ENCODE data around the gene PHLDA3.
"Not testable (repeated sequence)": the region's sequence is repeated elsewhere in the genome, so short reads cannot be mapped to it uniquely, and the experiment has no call there.

PHLDA3 gene

GRCh38 chr1:201485184-201485774, 16.3 kb upstream of the PHLDA3 start:
- no peak for DNase-seq

DNA sequence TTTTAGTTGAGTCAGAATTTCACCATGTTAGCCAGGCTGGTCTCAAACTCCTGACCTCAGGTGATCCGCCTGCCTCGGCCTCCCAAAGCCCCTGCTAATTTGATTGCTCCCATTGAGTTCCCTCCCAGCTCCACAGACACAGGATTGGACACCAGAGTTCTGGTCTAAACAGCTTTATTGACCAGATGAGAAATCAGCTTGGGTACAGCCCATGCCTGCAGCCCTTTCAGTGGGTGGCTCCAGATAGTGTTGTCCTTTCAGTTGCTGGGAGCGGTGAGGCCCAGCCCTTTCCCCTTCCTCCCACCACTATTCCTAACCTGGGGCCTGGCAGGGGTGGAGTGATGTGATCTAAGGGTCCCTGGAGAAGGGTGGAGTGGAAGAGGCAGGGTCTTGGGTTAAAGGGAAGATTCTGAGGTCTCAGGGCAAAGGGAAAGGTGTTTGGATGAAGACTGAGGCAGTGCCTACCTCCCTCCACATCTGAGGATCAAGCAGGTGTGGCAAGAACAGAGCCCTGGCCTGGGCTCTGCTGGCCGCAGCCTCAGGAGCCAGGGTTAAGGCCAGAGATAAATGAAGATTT, 14.5 kb upstream of the PHLDA3 start:
- DNase-seq = no peak

GRCh38 chr1:201482755-201483154, 13.8 kb upstream of the PHLDA3 start:
- DNase-seq = no peak

DNA sequence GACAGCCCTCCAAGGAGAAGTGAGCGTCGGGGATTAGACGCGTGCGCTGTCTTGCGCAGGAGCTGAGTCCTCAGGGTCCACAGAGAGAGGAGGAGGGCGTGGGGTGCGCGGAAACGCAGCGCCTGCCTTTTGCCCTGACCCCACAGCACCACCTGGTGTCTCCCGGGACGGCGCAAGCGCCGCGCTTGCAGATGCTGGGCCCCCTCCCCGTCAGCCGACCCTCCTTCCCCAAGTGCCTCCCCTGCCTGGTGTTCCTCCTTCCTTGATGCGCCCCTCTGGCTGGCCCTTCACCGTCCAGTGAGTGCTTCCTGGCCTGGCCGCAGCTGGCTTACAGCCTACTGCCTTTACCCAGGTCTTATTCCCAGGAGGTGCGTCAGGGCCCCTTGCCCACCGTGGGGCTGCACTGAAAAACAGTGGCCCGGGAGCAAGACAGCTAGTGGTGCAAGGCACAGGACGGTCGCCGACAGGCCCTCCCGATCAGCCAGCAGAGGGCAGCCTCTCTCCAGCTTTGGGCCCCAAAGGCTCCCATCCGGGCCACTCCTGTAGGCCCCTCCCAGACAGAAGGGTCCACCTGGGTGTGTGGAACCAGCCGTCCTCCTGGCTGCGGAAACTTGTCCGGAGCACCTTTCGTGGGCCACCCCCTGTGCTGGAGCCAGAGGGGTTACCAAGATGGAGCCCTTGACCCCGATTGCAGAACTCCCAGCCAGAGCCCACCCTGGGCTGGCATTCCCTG, 12.9 kb upstream of the PHLDA3 start:
- DNase-seq = peak; percentile 88

- no peak for DNase-seq
Observed at GRCh38 chr1:201481004-201481380, 12.0 kb upstream of the PHLDA3 start.

DNA sequence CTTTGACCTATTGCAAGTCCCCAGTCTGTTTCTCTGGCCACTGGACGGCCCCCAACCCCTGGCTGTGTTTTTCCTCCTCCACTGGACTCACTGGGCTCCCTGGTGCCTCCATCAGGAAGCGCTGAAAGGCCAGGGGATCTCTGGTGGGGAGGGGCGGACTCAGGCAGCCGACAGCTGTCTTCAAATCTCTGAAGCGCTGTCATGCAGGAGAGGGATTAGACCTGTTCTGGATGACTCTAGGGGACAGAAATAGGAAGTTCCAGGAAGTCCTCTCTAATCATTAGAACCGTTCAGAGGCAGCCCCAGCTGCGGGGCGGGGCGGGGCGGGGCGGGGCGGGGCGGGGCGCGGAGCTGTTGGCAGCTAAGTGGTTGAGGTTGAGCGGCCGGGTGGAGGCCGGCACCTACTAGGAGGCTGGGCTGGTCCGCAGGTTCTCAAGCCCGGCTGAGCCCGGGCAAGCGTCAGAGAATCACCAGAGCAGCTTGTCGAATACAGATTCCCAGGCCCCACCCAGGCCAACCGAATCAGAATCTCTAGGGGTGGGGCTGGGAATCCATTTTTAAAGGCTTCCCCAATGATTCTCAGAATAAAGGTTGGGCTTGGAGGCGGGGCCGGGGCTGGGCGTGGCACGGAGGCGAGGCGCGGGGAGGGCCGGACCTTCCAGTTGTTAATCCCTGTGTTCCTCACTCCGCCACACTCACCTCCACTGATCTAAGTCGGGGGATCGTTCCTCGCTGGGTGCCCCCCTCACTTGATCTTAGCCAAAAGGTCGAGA, 11.4 kb upstream of the PHLDA3 start:
- peak; percentile 83 for DNase-seq

- DNase-seq = no peak
Observed at GRCh38 chr1:201479201-201479730, 10.3 kb upstream of the PHLDA3 start.

- DNase-seq = not testable (repeated sequence)
Observed at GRCh38 chr1:201478666-201479065, 9.7 kb upstream of the PHLDA3 start.

DNA sequence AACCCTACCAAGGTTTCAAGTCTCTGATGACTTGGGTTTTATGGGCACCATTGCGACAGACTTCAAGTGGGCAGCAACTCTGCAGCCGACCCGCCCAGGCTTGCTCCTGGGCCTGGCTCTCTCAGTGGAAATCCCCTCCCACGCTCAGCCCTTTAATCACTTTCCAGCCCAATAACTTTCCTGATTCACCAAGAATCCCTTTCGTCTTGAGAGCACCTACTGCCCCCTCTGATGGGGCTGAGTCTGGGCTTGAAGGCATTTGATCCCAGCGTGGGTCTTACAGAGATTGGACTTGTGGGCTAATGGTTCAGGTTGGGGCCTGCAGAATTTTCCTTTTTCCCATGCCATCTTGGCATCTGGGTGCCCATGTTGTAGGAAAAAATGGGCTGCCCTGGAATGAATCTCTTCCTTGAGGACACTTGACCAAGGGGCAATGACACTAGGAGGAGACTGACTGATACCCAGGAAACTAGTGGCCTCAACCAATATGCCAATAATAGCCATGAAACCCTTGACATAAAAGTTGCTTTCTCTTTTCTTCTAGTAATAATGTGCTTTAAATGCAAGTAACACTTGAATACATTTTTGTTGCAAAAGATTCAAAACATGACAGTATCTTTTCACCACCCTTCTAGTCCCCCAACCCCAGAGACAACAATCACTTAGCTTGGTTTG, 7.8 kb upstream of the PHLDA3 start:
- DNase-seq = no peak

GRCh38 chr1:201475915-201476669, 7.1 kb upstream of the PHLDA3 start:
- DNase-seq = no peak

DNA sequence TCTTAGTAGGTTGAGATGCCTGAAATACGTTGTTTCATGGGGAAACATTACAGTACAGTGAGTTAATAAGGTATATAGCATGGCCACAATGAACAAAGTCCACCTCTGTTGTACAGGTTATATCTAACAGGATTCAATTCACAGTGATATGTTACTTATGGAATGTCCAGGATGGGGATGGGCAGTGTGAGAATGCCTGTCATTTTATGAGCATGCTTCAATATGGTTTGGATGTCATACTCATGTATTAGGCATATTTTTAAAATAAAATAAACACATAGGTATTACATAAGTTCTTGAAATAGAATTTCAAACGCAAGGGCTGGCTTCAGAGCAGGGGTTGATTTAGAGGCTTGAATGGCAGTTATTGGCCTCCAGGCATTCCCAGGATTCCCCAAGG, 6.1 kb upstream of the PHLDA3 start:
- DNase-seq = no peak

GRCh38 chr1:201473296-201473695, 4.3 kb upstream of the PHLDA3 start:
- DNase-seq = no peak

DNA sequence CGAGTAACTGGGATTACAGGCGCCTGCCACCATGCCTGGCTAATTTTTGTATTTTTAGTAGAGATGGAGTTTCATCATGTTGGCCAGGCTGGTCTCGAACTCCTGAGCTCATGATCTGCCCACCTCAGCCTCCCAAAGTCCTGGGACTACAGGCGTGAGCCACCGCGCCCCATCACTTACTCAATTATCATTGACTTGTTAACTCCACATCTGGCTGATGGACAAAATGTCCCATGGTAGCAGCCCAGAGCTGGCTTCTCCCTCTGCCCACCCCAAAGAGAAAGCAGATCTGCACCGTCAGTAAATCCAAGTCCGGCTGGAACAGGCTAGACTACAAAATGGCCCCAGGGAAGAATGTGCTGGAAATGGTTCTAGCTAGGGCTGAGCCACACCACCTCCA, 3.3 kb upstream of the PHLDA3 start:
- not testable (repeated sequence) for DNase-seq

GRCh38 chr1:201471772-201472171, 2.8 kb upstream of the PHLDA3 start:
- DNase-seq = no peak

DNA sequence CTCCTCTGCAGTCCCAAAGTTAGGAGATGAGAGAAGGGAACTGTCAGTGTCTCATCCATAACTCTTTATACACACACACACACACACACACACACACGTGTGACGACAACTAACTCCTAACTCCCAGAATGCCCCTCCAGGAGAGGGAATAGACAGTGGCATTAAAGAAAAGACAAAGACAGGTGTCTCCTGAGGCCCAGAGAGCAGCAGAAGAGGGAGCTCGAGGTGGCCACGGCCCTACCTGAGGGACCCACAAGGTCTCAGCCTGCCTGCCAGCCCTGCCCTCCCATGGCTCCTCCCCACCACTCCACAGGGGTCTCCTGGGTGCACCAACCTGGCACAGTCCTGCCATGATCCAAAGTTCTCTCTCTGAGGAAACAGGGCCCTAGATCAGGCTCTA, 1.6 kb upstream of the PHLDA3 start:
- DNase-seq = no peak

GRCh38 chr1:201469645-201470074, 672 bp upstream of the PHLDA3 start:
- DNase-seq = no peak

DNA sequence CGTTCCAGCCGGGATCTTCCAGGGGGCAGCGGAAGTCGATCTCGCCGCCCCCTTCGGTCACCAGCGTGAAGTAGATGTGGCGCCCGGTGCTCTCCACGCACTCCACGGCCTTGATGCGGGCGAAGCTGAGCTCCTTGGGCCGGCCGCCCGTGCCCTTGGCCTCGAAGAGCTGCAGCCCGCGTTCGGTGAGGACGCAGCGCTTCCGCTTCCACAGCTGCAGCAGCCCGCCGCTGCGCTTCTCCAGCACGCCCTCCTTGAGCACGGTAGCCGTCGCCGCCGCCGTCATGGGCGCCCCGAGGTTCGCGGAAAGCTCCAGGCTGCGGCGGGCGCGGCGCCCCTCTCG, 516 bp downstream of the PHLDA3 start:
- DNase-seq = peak; percentile 29

DNA sequence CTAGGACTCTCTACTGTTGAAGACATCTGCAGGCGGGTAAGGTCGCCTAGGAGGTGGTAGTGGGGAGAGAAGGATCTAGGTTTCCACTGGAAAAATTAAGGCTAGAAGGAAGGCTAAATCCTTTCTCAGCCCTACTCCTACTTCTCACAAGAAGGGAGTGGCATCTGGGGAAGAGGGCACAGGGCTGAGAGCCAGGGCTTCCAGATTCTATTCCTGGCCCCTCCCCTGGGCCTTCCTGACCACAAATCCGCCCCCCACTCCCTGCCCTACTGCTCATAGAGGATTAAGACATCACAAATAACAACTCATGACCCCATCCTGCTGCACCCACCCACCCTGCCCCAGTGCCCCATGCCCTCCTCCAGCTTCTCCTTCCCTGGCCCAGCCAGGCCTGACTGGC, 2.5 kb downstream of the PHLDA3 start:
- no peak for DNase-seq

DNA sequence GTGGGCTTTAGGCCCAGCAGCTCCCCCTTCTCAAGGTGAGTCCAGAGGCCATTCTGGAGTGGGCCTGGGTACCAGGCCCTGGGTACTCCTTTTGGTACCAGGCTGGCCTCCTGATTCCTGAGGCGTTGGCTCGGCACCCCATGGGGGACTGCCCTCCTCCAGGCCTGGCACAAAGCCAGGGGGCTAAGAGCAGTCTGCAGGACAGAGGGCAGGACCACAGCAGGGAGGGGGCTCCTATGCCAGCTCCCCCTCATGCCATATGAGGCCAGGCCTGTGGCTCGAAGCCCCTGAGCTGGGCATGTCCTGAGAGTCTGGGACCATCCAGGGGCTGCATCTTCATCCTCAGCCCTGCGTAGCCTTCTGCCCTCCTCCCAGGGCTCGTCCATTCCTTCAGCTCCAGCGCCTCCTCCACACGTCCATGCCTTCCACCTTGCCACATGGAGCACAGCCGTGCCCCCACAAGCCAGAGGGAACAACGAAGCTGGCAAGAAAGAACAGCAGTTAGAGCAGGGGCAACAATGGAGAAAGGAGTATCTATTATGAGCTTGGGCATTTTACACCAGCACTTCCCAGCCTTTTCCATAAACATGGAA, 3.2 kb downstream of the PHLDA3 start:
- DNase-seq = no peak

DNA sequence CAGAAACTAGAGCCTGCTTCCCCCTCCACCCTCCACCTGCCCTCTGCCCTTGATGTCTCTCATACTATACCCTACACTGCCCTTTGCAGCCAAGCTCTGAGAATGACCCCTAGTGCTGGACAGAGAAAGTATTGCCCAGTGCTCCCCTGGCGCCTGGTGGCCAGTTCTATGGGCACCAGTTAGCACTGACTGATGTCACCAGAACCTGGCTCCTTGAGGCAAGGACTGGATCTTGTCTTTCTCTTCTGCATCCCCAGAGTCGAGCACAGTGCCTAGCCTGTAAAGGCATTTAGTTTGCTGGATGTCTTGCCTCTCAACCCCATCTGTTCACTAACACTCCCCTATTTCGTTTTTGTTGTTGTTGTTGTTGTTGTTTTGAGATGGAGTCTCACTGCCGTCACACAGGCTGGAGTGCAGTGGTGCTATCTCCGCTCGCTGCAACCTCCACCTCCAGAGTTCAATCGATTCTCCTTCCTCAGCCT, 5.9 kb downstream of the PHLDA3 start:
- DNase-seq = no peak

DNA sequence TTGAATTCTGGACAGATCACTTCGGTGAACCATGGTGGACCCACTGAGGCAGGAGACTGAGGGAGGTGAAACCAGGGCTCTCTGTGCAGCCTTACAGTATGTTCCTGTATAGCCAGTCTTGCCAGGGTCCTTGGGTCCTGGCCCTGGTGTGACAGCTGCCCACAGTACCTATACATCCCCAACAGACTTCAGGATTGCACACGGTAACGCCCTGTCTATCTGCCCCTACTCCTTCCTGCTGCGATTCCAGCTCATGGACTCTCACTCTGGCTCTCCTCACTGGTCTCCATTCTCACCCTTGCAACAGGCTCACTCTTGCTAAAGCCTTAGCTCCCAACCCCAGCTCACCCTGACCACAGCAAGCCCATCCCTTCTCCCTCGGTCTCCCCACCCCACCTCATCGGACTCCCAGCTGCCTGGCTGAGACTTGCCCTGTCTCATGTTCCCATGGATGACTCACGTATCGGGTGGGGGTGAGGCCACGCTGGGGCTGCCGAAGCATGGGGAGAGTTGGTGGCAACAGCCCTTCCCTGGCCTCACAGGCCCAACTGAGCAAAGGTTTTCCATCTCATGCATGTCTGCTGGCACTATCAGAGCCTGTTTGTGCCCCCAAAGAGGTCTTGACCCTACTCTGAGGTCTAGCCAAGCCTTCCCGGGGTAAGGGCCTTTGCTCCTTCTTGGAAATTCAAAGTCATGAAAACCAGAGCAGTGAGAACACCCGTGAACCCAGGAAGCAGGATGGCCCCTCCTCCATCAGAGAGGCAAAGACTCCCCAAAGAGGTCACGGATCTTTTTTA, 7.1 kb downstream of the PHLDA3 start:
- DNase-seq = no peak

Data from activated CD4-positive, alpha-beta T cell treated with anti-CD3 and anti-CD28 coated beads for 48 hours (primary cell).